ENCODE data around the gene SUPT3H.

The SUPT3H gene

DNA sequence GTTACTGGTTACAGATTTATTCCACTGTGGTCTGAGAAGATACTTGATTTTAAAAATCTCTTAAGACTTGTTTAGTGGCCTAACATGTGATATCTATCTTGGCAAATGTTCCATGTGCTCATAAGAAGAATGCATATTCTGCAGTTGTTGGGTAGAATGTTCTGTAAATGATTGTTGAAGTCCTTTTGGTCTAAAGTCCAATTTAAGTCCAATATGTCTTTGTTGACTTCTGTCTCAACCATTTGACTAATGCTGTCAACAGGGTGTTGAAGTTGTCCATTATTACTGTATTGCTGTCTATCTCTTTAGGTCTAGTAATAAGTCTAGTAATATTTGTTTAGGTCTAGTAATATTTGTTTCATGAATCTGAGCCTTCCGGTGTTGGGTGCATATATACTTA is 437.4 kb downstream of the SUPT3H start:
- TF ChIP-seq TCF12 (IDR thresholded peaks at IDR 0.05; ENCODE audit: low read depth) = no peak
- TF ChIP-seq CREB1 (IDR thresholded peaks at IDR 0.05; ENCODE audit: low read depth) = no peak
- no peak for TF ChIP-seq EGR1 (IDR thresholded peaks at IDR 0.05)
- no peak for TF ChIP-seq YY1 (IDR thresholded peaks at IDR 0.05; ENCODE audit: low read depth)
- TF ChIP-seq FOXM1 (IDR thresholded peaks at IDR 0.05; ENCODE audit: borderline replicate concordance, low read depth) = no peak
- TF ChIP-seq, protein P1, sequence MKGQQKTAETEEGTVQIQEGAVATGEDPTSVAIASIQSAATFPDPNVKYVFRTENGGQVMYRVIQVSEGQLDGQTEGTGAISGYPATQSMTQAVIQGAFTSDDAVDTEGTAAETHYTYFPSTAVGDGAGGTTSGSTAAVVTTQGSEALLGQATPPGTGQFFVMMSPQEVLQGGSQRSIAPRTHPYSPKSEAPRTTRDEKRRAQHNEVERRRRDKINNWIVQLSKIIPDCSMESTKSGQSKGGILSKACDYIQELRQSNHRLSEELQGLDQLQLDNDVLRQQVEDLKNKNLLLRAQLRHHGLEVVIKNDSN (IDR thresholded peaks at IDR 0.05) = no peak
- TF ChIP-seq ZBTB7A (IDR thresholded peaks at IDR 0.05; ENCODE audit: low read depth) = no peak
- no peak for TF ChIP-seq CEBPB (IDR thresholded peaks at IDR 0.05)
- TF ChIP-seq EP300 (IDR thresholded peaks at IDR 0.05; ENCODE audit: borderline replicate concordance) = no peak
- no peak for TF ChIP-seq TEAD4 (IDR thresholded peaks at IDR 0.05)
- no peak for TF ChIP-seq TAF1 (IDR thresholded peaks at IDR 0.05; ENCODE audit: low read depth)
- TF ChIP-seq, protein P2, sequence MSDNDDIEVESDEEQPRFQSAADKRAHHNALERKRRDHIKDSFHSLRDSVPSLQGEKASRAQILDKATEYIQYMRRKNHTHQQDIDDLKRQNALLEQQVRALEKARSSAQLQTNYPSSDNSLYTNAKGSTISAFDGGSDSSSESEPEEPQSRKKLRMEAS (IDR thresholded peaks at IDR 0.05) = no peak
- no peak for TF ChIP-seq NFIC (IDR thresholded peaks at IDR 0.05)
- TF ChIP-seq, protein P3, sequence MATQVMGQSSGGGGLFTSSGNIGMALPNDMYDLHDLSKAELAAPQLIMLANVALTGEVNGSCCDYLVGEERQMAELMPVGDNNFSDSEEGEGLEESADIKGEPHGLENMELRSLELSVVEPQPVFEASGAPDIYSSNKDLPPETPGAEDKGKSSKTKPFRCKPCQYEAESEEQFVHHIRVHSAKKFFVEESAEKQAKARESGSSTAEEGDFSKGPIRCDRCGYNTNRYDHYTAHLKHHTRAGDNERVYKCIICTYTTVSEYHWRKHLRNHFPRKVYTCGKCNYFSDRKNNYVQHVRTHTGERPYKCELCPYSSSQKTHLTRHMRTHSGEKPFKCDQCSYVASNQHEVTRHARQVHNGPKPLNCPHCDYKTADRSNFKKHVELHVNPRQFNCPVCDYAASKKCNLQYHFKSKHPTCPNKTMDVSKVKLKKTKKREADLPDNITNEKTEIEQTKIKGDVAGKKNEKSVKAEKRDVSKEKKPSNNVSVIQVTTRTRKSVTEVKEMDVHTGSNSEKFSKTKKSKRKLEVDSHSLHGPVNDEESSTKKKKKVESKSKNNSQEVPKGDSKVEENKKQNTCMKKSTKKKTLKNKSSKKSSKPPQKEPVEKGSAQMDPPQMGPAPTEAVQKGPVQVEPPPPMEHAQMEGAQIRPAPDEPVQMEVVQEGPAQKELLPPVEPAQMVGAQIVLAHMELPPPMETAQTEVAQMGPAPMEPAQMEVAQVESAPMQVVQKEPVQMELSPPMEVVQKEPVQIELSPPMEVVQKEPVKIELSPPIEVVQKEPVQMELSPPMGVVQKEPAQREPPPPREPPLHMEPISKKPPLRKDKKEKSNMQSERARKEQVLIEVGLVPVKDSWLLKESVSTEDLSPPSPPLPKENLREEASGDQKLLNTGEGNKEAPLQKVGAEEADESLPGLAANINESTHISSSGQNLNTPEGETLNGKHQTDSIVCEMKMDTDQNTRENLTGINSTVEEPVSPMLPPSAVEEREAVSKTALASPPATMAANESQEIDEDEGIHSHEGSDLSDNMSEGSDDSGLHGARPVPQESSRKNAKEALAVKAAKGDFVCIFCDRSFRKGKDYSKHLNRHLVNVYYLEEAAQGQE (IDR thresholded peaks at IDR 0.05; ENCODE audit: low read depth) = no peak
- TF ChIP-seq RAD21 (IDR thresholded peaks at IDR 0.05; ENCODE audit: low read depth) = no peak

DNA sequence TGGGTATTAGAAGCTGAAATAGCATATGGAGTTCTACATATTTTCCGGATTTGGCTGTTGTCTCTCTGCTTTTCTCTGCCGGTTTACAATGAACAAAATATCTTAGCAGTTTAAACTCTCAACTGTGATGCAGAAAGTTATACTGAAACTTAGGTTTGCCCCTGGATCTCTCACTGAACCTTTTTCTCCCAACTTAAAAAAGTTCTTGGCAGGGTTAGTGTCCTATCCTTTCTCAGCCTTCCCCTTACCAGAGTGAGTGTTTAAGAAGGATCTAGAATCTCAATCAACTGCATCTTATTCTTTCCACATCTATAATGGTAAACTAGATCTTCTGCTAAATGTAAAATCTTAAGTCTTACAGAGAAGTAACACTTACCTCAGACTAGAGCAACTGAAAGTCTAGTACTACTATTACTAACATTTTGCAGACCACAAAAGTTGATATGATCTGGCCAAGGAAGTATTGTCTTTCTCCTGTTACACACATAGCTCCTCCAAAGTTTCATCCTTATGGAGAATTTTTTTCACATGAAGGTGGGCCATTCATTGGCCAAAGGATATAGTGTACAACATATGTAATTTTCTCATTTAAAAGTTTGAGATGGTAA is 441.9 kb downstream of the SUPT3H start:
- TF ChIP-seq, protein P3 (IDR thresholded peaks at IDR 0.05; ENCODE audit: low read depth) = no peak
- no peak for TF ChIP-seq YY1 (IDR thresholded peaks at IDR 0.05; ENCODE audit: low read depth)
- TF ChIP-seq TAF1 (IDR thresholded peaks at IDR 0.05; ENCODE audit: low read depth) = no peak
- no peak for TF ChIP-seq CREB1 (IDR thresholded peaks at IDR 0.05; ENCODE audit: low read depth)
- TF ChIP-seq, protein P2 (IDR thresholded peaks at IDR 0.05) = no peak
- TF ChIP-seq ZBTB7A (IDR thresholded peaks at IDR 0.05; ENCODE audit: low read depth) = no peak
- no peak for TF ChIP-seq EP300 (IDR thresholded peaks at IDR 0.05; ENCODE audit: borderline replicate concordance)
- TF ChIP-seq NFIC (IDR thresholded peaks at IDR 0.05) = no peak
- no peak for TF ChIP-seq FOXM1 (IDR thresholded peaks at IDR 0.05; ENCODE audit: borderline replicate concordance, low read depth)
- TF ChIP-seq RAD21 (IDR thresholded peaks at IDR 0.05; ENCODE audit: low read depth) = no peak
- TF ChIP-seq EGR1 (IDR thresholded peaks at IDR 0.05) = no peak
- TF ChIP-seq, protein P1 (IDR thresholded peaks at IDR 0.05) = no peak
- TF ChIP-seq TCF12 (IDR thresholded peaks at IDR 0.05; ENCODE audit: low read depth) = no peak
- TF ChIP-seq TEAD4 (IDR thresholded peaks at IDR 0.05) = no peak
- TF ChIP-seq CEBPB (IDR thresholded peaks at IDR 0.05) = no peak

DNA sequence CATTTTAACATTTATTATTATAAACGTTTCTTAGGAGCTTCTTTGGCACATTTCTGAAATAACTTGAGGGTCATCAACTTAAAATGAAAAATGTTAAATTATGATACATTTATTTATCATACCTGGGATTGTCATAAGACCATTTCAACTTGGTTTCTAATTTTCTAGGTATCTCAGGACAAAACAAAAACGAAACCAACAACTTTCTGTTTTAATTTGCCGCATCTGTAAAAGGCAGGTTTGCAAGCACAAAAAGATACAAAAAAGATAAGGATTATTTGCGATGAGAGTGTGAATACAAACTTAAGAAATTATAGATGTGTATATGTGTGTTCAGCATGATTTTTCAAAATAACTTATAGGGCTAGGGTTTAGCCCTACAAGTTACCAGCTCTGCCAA is 444.6 kb downstream of the SUPT3H start:
- TF ChIP-seq EGR1 (IDR thresholded peaks at IDR 0.05) (no peak), EP300 (IDR thresholded peaks at IDR 0.05; ENCODE audit: borderline replicate concordance) (no peak), NFIC (IDR thresholded peaks at IDR 0.05) (no peak), RAD21 (IDR thresholded peaks at IDR 0.05; ENCODE audit: low read depth) (no peak), ZBTB7A (IDR thresholded peaks at IDR 0.05; ENCODE audit: low read depth) (no peak), TCF12 (IDR thresholded peaks at IDR 0.05; ENCODE audit: low read depth) (no peak), TAF1 (IDR thresholded peaks at IDR 0.05; ENCODE audit: low read depth) (no peak), CEBPB (IDR thresholded peaks at IDR 0.05) (no peak), FOXM1 (IDR thresholded peaks at IDR 0.05; ENCODE audit: borderline replicate concordance, low read depth) (no peak), YY1 (IDR thresholded peaks at IDR 0.05; ENCODE audit: low read depth) (no peak), CREB1 (IDR thresholded peaks at IDR 0.05; ENCODE audit: low read depth) (no peak)
- TF ChIP-seq, protein P2 (IDR thresholded peaks at IDR 0.05) = no peak
- TF ChIP-seq, protein P3 (IDR thresholded peaks at IDR 0.05; ENCODE audit: low read depth) = no peak
